K562 (cell line): ENCODE data around the gene OSBP2. TPM values are rescaled to one million over a fixed set of nuclear protein-coding genes. Genes with fewer than 3 reads are reported as not detected.

Source experiments
- ATF3 ChIP-seq, 2 experiments: fragments of 450-650 bp in 1 of 2; sonication (generic) in 1 of 2; formaldehyde crosslinking in 1 of 2; IDR thresholded peaks in 1 of 2; conservative IDR thresholded peaks in 1 of 2; 2 replicates each; pipeline versions ENCODE4 v1.6.1 to v1.8.1; 2016 to 2023; ENCODE audit warnings: mild to moderate bottlenecking in 2 of 2, moderate library complexity in 2 of 2, inconsistent platforms in 1 of 2, missing genetic modification reagents in 1 of 2
- CC2D1A ChIP-seq: fragments of 450-650 bp; IDR thresholded peaks from 2 replicates; pipeline ENCODE4 v1.6.1; 2017; ENCODE audit warnings: mild to moderate bottlenecking
- CEBPG ChIP-seq, 3 experiments: fragments of 200-800 bp in 1 of 3; sonication (Bioruptor generic) in 1 of 3; sonication (generic) in 1 of 3; formaldehyde crosslinking in 1 of 3; IDR thresholded peaks in 2 of 3; conservative IDR thresholded peaks in 1 of 3; 2 replicates each; pipeline versions ENCODE4 v1.6.1 to v1.8.0; 2016 to 2022; ENCODE audit warnings: missing compliant biosample characterization in 2 of 3, missing genetic modification characterization in 2 of 3, mild to moderate bottlenecking in 1 of 3, missing genetic modification reagents in 1 of 3
- CTBP1 ChIP-seq: fragments of 450-650 bp; IDR thresholded peaks from 2 replicates; pipeline ENCODE4 v1.6.1; 2016; ENCODE audit warnings: borderline replicate concordance
- DLX4 ChIP-seq: fragments of 250-450 bp; sonication (Bioruptor Pico); IDR thresholded peaks from 2 replicates; pipeline ENCODE4 v1.6.1; 2021; ENCODE audit warnings: mild to moderate bottlenecking
- ESRRA ChIP-seq: fragments of 450-650 bp; IDR thresholded peaks from 2 replicates; pipeline ENCODE4 v1.6.1; 2014; ENCODE audit warnings: low read depth, mild to moderate bottlenecking, moderate library complexity, borderline replicate concordance
- HDAC2 ChIP-seq: fragments of 450-650 bp; IDR thresholded peaks from 2 replicates; pipeline ENCODE4 v1.6.1; 2016; ENCODE audit warnings: mild to moderate bottlenecking
- MEIS2 ChIP-seq: fragments of 450-650 bp; IDR thresholded peaks from 2 replicates; pipeline ENCODE4 v1.6.1; 2014; ENCODE audit warnings: mild to moderate bottlenecking; ENCODE audit not compliant: partially characterized antibody
- PKNOX1 ChIP-seq: fragments of 450-650 bp; IDR thresholded peaks from 2 replicates; pipeline ENCODE4 v1.6.1; 2016
- POLR3A ChIP-seq: IDR thresholded peaks from 2 replicates; pipeline ENCODE4 v1.6.1; 2011; ENCODE audit warnings: borderline replicate concordance, mild to moderate bottlenecking, moderate library complexity; ENCODE audit not compliant: insufficient read length, insufficient read depth; ENCODE audit errors: extremely low read depth
- SMARCA4 ChIP-seq: fragments of 450-650 bp; IDR thresholded peaks from 2 replicates; pipeline ENCODE4 v1.6.1; 2016
- TCF7 ChIP-seq: sonication (generic); IDR thresholded peaks from 2 replicates; pipeline ENCODE4 v1.6.1; 2016; ENCODE audit warnings: antibody characterized with exemption, borderline replicate concordance
- ZBTB33 ChIP-seq: sonication (generic); formaldehyde crosslinking; IDR thresholded peaks from 2 replicates; pipeline ENCODE4 v1.8.1; 2023; ENCODE audit warnings: mild to moderate bottlenecking, missing genetic modification reagents
- ZNF282 ChIP-seq: sonication (generic); formaldehyde crosslinking; IDR thresholded peaks from 2 replicates; pipeline ENCODE4 v1.8.1; 2023; ENCODE audit warnings: missing genetic modification reagents
- ZNF445 ChIP-seq: fragments of 250-450 bp; sonication (Bioruptor Pico); IDR thresholded peaks from 2 replicates; pipeline ENCODE4 v1.4.0; 2020; ENCODE audit warnings: low read depth, mild to moderate bottlenecking, moderate library complexity
- ZNF589 ChIP-seq: fragments of 200-800 bp; sonication (Bioruptor generic); IDR thresholded peaks from 2 replicates; pipeline ENCODE4 v1.6.1; 2016; ENCODE audit warnings: low read depth, missing genetic modification characterization, missing compliant biosample characterization
- ZNF699 ChIP-seq: fragments of 250-450 bp; sonication (Bioruptor Pico); IDR thresholded peaks from 2 replicates; pipeline ENCODE4 v1.8.0; 2021; ENCODE audit warnings: mild to moderate bottlenecking, moderate library complexity; ENCODE audit not compliant: insufficient replicate concordance
- ZNF778 ChIP-seq: fragments of 450-650 bp; formaldehyde crosslinking; IDR thresholded peaks from 2 replicates; pipeline ENCODE4 v1.4.0; 2020; ENCODE audit warnings: mild to moderate bottlenecking, moderate library complexity
- polyA plus RNA-seq, 8 experiments: library from polyadenylated mRNA; depleted of rRNA in 4 of 8; stranded (reverse) in 5 of 8; unstranded in 3 of 8; fragments of >200 nt; fragmentation: Nextera tagmentation in 2 of 8; fragmentation: Illumina TruSeq in 1 of 8; extraction: Ambion mirVana in 2 of 8; extraction: Trizol in 1 of 8; gene quantifications; 2 replicates each; pipeline versions ENCODE4 v1.2.1 to v1.2.3, GENCODE V29; 2011 to 2014; ENCODE audit warnings: inconsistent platforms in 1 of 8, missing spikeins in 1 of 8
- total RNA-seq, 7 experiments: library from RNA; depleted of rRNA in 6 of 7; stranded (reverse); fragments of >200 nt in 6 of 7; fragmentation: Illumina TruSeq in 2 of 7; extraction: Trizol in 2 of 7; gene quantifications; 2 replicates each; pipeline versions ENCODE4 v1.2.1 to v1.2.3, GENCODE V29; 2011 to 2021; ENCODE audit warnings: low replicate concordance in 1 of 7

OSBP2 gene
- total and polyA plus RNA-seq, 9 of the 15 experiments (the other 6 are each of a cell fraction or from before 2014, with no cell fraction given): 0.52 to 29.5 (median 21.6) TPM

- no peak for TF ChIP-seq ZNF778 (CRISPR knock-in tag)
- TF ChIP-seq ZNF699 (CRISPR knock-in tag): no peak
- TF ChIP-seq ESRRA: peak; percentile 84
- TF ChIP-seq DLX4 (CRISPR knock-in tag): no peak
- TF ChIP-seq ZNF445 (CRISPR knock-in tag): no peak
- TF ChIP-seq CEBPG (CRISPR knock-in tag; IDR thresholded peaks at IDR 0.05): peak; percentile 69
- TF ChIP-seq CEBPG (tag; conservative IDR thresholded peaks at IDR 0.05 in 1 of 2, IDR thresholded peaks at IDR 0.05 in 1 of 2): peak in 1 of 2 experiments; percentile 21; a peak in 1 of 4 replicates
- TF ChIP-seq CTBP1: no peak
- peak; percentile 42 for TF ChIP-seq PKNOX1
- TF ChIP-seq HDAC2: no peak
- TF ChIP-seq ZNF282 (CRISPR knock-in tag): no peak
- TF ChIP-seq CC2D1A: no peak
- TF ChIP-seq POLR3A: no peak
- TF ChIP-seq SMARCA4: no peak
- peak; percentile 56; the same call in 1 of the 2 replicates for TF ChIP-seq ATF3 (IDR thresholded peaks at IDR 0.05)
- no peak for TF ChIP-seq ATF3 (CRISPR knock-in tag; conservative IDR thresholded peaks at IDR 0.05)
- TF ChIP-seq ZBTB33 (CRISPR knock-in tag): peak; percentile 79
- no peak for TF ChIP-seq ZNF589 (CRISPR knock-in tag)
- TF ChIP-seq MEIS2: peak; percentile 49
- no peak for TF ChIP-seq TCF7
Measured at GRCh38 chr22:30704978-30705377, 10.3 kb downstream of the OSBP2 start (continued).
